ENCODE measurements around the gene ZNF850.

DNA sequence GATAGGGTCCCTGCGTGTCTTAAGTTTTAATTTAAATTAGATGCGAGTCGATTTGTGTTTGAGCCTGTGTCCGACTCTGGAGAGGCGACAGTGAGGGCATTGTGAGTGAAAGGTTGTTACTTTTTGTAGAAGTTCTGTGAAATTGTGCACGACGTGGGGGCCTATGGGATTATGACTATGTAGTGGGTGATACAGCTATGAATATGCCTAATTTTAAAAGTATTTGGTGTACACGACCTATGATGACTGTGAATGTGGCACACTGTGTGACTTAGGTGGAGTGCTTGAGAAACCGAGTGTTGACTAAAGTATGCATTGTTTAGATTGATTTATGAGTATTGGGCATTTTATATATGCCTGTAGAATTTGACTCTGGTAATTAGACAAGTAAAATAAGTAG is 84.5 kb downstream of the ZNF850 start:
- TF ChIP-seq, protein P1, sequence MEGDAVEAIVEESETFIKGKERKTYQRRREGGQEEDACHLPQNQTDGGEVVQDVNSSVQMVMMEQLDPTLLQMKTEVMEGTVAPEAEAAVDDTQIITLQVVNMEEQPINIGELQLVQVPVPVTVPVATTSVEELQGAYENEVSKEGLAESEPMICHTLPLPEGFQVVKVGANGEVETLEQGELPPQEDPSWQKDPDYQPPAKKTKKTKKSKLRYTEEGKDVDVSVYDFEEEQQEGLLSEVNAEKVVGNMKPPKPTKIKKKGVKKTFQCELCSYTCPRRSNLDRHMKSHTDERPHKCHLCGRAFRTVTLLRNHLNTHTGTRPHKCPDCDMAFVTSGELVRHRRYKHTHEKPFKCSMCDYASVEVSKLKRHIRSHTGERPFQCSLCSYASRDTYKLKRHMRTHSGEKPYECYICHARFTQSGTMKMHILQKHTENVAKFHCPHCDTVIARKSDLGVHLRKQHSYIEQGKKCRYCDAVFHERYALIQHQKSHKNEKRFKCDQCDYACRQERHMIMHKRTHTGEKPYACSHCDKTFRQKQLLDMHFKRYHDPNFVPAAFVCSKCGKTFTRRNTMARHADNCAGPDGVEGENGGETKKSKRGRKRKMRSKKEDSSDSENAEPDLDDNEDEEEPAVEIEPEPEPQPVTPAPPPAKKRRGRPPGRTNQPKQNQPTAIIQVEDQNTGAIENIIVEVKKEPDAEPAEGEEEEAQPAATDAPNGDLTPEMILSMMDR (IDR thresholded peaks at IDR 0.05) = no peak
- TF ChIP-seq EP300 (IDR thresholded peaks at IDR 0.05) = no peak
- TF ChIP-seq POLR2A (IDR thresholded peaks at IDR 0.05) = no peak
- no peak for TF ChIP-seq POLR2AphosphoS5 (IDR thresholded peaks at IDR 0.05)

Data from gastroesophageal sphincter (tissue), 3 donors.